Measurements from ENCODE around the gene PSMF1.

The PSMF1 gene

GRCh38 chr20:1122388-1123315 is 4.2 kb downstream of the PSMF1 start:
- DNase-seq = no peak

DNA sequence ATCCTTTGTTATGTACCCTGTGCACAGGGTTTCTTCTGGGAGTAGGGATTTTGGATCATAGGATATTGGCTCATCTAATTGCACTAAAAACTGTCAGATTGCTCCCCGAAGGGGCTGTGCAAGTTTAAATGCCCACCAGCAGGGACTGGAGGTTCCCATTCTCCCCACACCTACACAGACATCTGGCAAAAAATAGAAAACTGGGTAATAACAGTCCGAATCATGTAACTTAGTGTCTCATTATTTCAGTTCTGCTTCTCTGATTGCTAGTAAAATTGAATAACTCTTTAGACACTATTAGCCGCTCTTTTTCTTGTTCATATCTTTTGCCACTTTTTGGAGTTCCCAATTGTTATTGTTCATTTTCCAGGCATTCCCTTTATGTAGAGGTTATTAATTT is 5.3 kb downstream of the PSMF1 start:
- no peak for DNase-seq

GRCh38 chr20:1124421-1124820 is 6.0 kb downstream of the PSMF1 start:
- no peak for DNase-seq

- DNase-seq = no peak
These were observed 6.9 kb downstream of the PSMF1 start for GRCh38 chr20:1125277-1125676.

GRCh38 chr20:1127840-1128239 is 9.4 kb downstream of the PSMF1 start:
- no peak for DNase-seq

GRCh38 chr20:1130058-1130694 is 11.8 kb downstream of the PSMF1 start:
- DNase-seq = no peak

DNA sequence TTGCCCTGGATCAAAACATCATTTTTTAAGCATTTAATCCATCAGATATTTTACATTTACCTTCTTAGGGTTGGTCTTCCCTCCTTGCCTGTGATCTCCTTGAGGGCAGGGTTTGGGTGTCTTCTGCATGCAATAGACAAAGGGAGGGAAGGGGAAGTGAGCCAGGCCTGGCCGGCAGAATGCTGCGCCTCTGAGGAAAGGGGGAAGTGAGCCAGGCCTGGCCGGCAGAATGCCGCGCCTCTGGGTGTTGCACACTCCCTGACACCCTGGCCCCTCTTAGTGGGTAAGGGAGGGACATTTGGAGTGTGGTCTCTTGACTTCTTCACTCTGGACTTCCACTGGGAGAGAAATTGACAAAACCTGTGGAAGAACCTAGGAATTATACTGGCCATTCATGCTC is 12.4 kb downstream of the PSMF1 start:
- no peak for DNase-seq

GRCh38 chr20:1131354-1131753 is 13.0 kb downstream of the PSMF1 start:
- DNase-seq = no peak

- no peak for DNase-seq
These were observed 16.0 kb downstream of the PSMF1 start for GRCh38 chr20:1134355-1134754.

DNA sequence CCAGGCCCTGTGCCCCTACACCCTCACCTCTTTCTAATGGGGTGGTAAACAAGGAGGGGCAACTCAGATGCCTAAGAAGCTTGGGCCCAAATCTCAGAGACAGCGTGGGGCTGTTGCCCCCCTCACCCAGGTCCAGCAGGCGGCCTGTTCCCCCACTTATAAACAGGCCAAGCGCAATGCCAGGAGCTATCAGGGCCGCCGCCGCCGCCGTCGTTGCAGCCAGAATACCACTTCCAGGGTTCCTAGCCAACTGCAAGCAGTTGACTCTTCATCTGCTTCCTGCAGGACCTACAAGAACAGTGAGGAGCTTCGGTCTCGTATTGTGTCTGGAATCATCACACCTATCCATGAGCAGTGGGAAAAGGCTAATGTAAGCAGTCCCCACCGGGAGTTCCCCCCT is 16.4 kb downstream of the PSMF1 start:
- no peak for DNase-seq

GRCh38 chr20:1137236-1137635 is 18.8 kb downstream of the PSMF1 start:
- DNase-seq = no peak

DNA sequence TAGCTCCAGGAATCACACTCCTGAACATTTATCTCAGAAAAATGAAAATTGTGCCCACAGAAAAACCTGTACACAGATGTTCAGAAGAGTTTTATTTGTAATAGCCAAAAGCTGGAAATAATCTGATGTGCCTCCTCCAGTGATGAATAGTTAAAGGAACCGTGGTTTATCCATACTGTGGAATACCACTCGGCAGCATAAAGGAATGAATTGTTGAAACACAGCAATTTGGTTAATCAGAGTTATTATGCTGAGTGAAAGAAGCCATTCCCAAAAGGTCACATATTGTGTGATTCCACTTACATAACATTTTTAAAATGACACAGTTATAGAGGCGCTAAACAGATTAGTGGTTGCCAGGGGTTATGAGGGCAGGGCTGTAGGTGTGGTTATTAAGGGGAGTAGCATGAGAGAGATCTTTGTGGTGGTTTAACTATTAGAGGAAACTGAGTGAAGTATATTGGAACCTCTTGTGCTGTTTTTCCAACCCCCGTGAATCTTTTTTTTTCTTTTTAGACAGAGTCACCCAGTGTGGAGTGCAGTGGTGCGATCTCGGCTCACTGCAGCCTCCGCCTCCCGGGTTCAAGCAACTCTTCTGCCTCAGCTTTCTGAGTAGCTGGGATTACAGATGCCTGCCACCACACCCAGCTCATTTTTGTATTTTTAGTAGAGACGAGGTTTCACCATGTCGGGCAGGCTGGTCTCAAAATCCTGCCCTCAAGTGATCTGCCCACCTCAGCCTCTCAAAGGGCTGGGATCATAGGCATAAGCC is 26.2 kb downstream of the PSMF1 start:
- DNase-seq = no peak

GRCh38 chr20:1146957-1147356 is 28.6 kb downstream of the PSMF1 start:
- no peak for DNase-seq

GRCh38 chr20:1149812-1150211 is 31.4 kb downstream of the PSMF1 start:
- peak; percentile 7 for DNase-seq

- no peak for DNase-seq
These were observed 31.8 kb downstream of the PSMF1 start for GRCh38 chr20:1150218-1150617.

GRCh38 chr20:1150968-1151367 is 32.6 kb downstream of the PSMF1 start:
- no peak for DNase-seq

DNA sequence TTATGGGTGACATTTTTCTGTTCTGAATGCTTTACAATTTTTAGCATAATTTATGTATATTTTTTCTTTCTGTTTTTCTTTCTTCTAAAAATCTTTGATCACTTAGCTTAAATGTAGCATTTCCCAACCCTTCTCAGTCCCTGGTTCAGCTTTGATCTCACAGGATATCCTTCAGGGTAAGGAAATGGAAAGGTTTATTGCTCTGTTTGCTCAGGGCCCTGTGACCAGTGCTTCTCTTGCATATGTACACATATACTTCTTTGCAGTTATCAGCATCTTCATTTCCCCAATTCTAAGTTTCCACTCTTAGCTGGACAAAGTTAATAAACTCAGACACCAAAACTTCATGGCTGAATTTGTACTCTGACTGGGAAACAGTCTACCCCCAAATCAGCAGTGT is 35.8 kb downstream of the PSMF1 start:
- no peak for DNase-seq

DNA sequence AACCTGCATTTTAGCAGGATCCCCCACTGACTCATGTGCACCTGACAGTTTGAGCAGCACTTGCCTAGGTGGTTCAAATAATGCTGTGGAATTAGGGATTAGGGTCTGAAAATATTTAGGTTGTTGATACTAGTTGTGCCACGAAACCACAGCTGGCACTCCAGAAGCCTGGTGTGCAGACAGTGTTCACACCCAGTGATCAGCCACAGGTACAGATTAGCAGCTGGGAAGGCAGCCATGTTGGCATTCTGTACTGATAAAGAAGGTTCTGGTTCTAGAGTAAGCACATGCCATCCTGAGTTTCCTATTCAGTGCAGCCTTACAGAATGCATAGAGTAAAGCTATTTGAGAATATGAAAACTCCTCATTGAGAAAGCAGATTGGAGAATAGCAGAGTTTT is 36.3 kb downstream of the PSMF1 start:
- DNase-seq = no peak

DNA sequence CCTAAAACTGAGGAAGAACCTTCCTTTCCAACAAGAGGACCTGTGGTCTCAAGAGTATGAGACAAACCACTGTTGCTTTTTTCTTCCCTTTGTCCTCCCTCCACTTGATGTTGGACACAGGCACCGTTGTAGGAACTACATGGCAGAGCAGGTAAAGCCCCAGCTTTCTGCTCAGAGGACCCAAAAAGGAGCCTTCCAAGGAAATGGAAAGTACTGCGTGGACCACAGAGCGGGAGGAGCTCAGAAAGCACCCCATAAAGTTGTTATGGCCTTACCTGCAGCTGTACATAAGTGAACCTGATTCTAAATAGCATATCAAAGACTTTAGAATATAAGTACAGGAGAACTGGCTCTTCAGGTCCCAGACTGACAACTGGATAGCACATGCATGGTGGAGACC is 36.9 kb downstream of the PSMF1 start:
- no peak for DNase-seq

- no peak for DNase-seq
These were observed 42.1 kb downstream of the PSMF1 start for GRCh38 chr20:1160496-1160895.

- no peak for DNase-seq
These were observed 42.6 kb downstream of the PSMF1 start for GRCh38 chr20:1160991-1161390.

- DNase-seq = no peak
These were observed 44.7 kb downstream of the PSMF1 start for GRCh38 chr20:1163105-1163504.

GRCh38 chr20:1163653-1164052 is 45.3 kb downstream of the PSMF1 start:
- DNase-seq = no peak

- DNase-seq = no peak
These were observed 46.5 kb downstream of the PSMF1 start for GRCh38 chr20:1164871-1165270.
